Measurements from ENCODE around the gene EPB41L4B.
"Not testable (repeated sequence)": the region's sequence is repeated elsewhere in the genome, so short reads cannot be mapped to it uniquely, and the experiment has no call there.

Gene EPB41L4B

DNA sequence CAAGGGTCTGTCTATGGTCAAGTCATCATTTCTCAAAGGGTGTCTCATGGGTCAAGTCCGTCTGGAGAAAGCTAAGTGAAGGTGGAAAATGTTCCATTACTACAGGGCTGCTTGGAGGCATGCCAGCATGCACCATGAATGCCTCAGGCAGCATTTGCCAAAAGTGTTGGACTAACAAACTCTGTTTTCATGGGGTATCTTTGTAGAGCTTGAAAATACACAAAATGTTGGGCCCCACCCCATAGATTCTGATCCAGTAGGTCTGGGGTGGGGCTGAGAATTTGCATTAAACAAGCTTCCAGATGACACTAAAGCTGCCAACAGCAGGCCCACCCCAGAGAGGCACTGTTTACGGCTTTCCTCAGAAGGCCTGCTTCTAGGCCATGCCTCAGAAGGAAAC, 78.8 kb downstream of the EPB41L4B start:
- no peak for DNase-seq

- no peak for DNase-seq
These were observed 79.7 kb downstream of the EPB41L4B start for GRCh38 chr9:109241207-109241606.

GRCh38 chr9:109239240-109239639, 81.6 kb downstream of the EPB41L4B start:
- no peak for DNase-seq

DNA sequence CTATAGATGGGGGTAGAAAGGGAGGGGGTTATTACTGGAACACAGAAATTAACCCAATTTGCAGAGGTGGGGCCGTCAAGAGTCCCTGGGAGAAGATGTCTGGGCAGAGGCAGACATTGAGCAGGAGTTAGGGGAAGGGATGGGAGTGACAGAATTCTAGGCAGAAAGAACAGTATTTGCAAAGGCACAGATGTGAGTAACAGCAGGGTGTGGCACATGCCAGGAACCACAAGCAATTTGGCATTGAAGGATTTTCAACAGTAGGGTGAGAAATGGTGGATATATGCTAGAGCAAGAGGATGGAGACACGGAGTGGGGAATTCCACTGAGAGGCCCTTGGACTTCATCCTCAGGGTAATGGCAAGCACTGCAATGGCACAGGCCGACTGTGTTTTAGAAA, 82.2 kb downstream of the EPB41L4B start:
- DNase-seq, result no peak

GRCh38 chr9:109238125-109238524, 82.7 kb downstream of the EPB41L4B start:
- DNase-seq, result no peak

- no peak for DNase-seq
These were observed 88.2 kb downstream of the EPB41L4B start for GRCh38 chr9:109232449-109233237.

GRCh38 chr9:109231593-109231992, 89.3 kb downstream of the EPB41L4B start:
- DNase-seq, result no peak

DNA sequence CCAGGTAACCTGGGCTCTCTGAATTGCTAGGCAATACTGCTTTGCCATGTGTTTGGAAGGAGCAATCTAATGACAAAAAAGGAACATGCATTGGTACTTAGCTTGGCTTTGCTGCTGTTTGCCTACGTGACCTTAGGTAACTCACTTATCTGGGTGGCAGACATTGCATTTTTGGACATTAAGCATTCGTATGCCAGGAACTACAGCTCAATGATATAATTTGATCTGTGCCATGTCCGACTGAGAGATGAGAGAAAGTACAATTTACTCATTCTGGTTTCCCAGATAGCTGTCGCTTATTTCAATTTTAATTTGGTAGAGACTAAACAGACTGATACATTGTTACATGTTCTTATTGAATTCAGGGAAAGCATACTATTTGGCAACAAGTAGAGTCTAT, 90.6 kb downstream of the EPB41L4B start:
- no peak for DNase-seq

GRCh38 chr9:109229682-109230081, 91.2 kb downstream of the EPB41L4B start:
- no peak for DNase-seq

DNA sequence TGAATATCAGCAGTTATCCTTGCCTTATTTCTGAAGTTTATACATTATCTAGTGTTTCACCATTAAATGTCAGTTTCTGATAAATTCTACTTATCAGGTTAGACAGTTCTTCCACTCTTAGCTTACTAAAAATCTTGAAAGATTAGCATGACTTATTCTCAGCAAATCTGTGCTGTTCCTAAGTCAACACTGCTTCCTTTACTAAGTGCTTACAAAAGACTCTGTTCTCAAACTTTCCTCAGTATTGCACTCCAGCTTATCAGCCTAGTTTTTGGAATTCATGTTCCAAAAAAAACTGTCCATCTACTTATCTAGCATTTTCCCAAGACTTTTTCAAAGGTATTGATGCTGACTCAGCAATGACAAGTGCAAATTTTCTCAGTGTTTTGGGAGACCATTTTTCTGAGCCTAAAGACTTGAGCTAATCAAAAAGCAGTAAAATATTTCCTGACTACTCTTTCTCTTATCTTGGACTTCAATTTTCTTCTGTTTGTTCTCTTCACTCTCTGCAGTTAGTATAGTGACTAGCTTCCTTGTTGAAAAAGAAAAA, 92.7 kb downstream of the EPB41L4B start:
- no peak for DNase-seq

GRCh38 chr9:109225629-109226028, 95.2 kb downstream of the EPB41L4B start:
- no peak for DNase-seq

- no peak for DNase-seq
These were observed 96.1 kb downstream of the EPB41L4B start for GRCh38 chr9:109224751-109225150.

DNA sequence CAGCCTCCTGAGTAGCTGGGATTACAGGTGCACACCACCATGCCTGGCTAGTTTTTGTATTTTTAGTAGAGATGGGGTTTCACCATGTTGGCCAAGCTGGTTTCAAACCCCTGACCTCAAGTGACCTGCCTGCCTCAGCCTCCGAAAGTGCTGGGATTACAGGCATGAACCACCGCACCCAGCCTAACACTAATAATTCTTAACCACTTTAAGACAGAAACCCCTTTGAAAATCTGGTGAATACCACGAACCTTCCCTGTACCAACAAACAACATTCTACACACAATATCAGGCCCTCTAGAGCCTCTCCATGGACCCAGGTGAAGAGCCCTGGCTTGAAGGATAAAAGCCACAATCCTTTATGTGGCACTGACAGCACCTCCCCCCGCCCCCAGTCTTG, 102.6 kb downstream of the EPB41L4B start:
- not testable (repeated sequence) for DNase-seq

DNA sequence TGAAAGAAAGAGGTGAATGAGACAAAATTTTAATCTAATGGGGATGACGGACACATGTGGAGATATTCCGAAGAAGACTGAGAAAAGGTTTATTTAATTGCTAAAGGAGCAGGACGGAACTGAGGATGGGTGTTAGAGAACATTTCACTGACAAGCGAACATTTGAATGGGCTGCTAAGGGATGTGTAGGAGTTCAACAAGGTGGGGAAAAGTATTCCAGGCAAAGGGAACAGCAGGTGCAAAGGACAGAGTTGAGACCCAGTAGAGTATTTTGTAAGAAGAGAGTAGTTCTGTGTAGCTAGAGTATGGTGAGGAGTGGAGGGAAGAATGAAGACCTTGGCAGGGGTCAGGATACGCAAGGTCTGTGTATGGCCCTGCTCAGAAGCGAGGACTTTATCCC, 106.4 kb downstream of the EPB41L4B start:
- no peak for DNase-seq

GRCh38 chr9:109213285-109214121, 107.4 kb downstream of the EPB41L4B start:
- DNase-seq, result no peak

DNA sequence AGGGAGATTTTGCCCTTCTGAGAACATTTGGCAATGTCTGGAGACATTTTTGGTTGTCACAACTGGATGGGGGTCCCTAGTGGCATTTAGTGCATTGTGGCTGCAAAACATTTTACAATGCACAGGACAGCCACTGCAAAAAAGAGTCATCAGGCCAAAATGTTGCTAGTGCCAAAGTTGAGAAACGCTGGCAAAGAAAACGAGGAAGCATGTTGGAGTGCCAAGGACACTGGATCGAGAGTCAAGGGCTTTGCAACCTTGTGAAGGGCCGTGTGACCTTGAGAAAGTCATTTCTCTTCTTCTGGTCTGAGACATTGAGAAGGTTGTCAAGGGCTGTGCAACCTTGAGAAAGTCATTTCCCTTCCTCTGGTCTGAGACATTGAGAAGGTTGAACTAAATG, 108.1 kb downstream of the EPB41L4B start:
- DNase-seq, result no peak

GRCh38 chr9:109206670-109207069, 114.2 kb downstream of the EPB41L4B start:
- DNase-seq, result no peak

GRCh38 chr9:109205526-109205925, 115.3 kb downstream of the EPB41L4B start:
- DNase-seq, result no peak

DNA sequence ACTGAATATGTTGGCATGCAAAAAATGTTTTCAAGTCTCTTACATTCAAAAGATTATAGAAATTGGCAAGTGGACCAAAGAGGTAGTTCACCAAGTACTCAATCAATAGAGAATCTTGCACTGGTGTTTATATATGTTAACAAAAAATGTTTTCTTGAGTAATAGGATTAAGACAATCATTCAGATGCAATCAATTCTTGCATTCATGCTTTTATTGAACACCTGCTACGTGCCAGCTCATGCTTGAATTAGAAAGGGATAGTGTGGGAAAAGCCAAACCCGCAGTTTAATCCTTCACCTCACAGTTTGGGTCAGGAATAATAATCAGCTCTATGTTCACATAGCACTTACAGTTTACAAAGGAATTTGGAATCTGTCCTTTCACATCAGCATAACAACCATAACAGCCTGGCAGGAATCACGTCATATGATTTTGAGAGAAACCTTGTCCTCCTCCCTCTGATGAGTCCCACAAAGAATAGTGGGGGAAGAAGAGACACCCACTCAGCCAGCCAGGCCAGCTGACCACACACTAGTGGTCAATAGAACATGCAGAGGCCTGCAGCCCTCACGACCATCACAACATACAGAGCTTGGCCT, 117.0 kb downstream of the EPB41L4B start:
- DNase-seq, result no peak

GRCh38 chr9:109199676-109200075, 121.2 kb downstream of the EPB41L4B start:
- DNase-seq, result no peak

DNA sequence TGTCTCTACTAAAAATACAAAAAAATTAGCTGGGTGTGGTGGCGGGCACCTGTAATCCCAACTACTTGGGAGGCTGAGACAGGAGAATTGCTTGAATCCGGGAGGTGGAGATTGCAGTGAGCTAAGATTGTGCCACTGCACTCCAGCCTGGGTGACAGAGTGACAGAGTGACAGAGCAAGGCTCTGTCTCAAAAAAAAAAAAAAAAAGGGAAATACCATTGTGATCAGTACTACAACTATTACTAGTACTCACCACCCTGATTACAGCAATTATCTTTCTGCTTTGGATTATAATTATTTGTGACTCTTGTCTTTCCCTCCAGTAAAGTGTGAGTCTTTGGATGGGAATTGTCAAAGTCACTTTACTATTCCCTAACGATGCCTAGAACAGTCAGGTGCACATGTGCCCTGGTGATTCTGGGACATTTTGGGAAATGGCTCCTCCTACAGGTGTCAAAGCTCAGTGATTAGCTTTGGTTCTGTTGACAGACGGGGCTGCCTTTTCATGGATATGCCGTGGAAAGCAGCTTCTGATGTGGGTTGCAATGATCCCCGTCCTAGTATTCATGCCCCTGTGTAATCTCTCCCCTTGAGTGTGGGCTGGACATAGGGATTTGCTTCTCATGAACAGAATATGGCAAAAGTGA, 122.0 kb downstream of the EPB41L4B start:
- no peak for DNase-seq

- no peak for DNase-seq
These were observed 126.8 kb downstream of the EPB41L4B start for GRCh38 chr9:109193974-109194556.

All from stimulated activated CD4-positive, alpha-beta T cell treated with anti-CD3 and anti-CD28 coated beads, Interleukin-2, amount 100 ng/mL, for 48 hours (primary cell).